ENCODE data around the gene AXIN1.
"Not testable (repeated sequence)": the region's sequence is repeated elsewhere in the genome, so short reads cannot be mapped to it uniquely, and the experiment has no call there.

GRCh38 chr16:362702-362999 lies 10.1 kb upstream of the AXIN1 start:
- not testable (repeated sequence) for TF ChIP-seq POLR2A, CTCF (IDR thresholded peaks at IDR 0.05)
